Psoas muscle (tissue), 8 donors: ENCODE data around the gene REEP1. TPM values are rescaled to one million over a fixed set of nuclear protein-coding genes. Genes with fewer than 3 reads are reported as not detected.
"Not testable (repeated sequence)": the region's sequence is repeated elsewhere in the genome, so short reads cannot be mapped to it uniquely, and the experiment has no call there.

Experiments used
- ATAC-seq, 4 donors: fragments of 200-7000 bp; cut with Tn5 transposase; one replicate each; pipeline ENCODE4 v1.9.1; 2020; ENCODE audit warnings: moderate library complexity in 3 of 4, mild to moderate bottlenecking in 2 of 4
- DNase-seq, 2 donors: peaks; one replicate each; pipeline ENCODE4 v3.0.0-alpha.2; 2020
- H3K27ac ChIP-seq: fragments of 200-600 bp; one replicate; pipeline ENCODE4 v1.8.0; 2022
- H3K27me3 ChIP-seq, 3 donors: fragments of 200-600 bp in 1 of 3; one replicate each; pipeline versions ENCODE4 v1.6.1 to v1.8.0; 2013 to 2022; ENCODE audit warnings: low read length in 2 of 3, mild to moderate bottlenecking in 2 of 3, moderate library complexity in 1 of 3; ENCODE audit not compliant: insufficient read depth in 3 of 3
- H3K36me3 ChIP-seq, 2 donors: fragments of 200-600 bp in 1 of 2; one replicate each; pipeline versions ENCODE4 v1.6.1 to v1.8.0; 2013 to 2022; ENCODE audit warnings: low read depth in 1 of 2, mild to moderate bottlenecking in 1 of 2, moderate library complexity in 1 of 2; ENCODE audit not compliant: insufficient read depth in 1 of 2
- H3K4me1 ChIP-seq: fragments of 200-600 bp; one replicate; pipeline ENCODE4 v1.8.0; 2022
- H3K4me3 ChIP-seq: fragments of 200-600 bp; one replicate; pipeline ENCODE4 v1.8.0; 2022; ENCODE audit warnings: mild to moderate bottlenecking
- H3K9me3 ChIP-seq: fragments of 200-600 bp; one replicate; pipeline ENCODE4 v1.8.0; 2022
- CTCF ChIP-seq: fragments of 200-600 bp; IDR thresholded peaks from one replicate; pipeline ENCODE4 v1.8.0; 2022; ENCODE audit warnings: antibody characterized with exemption
- WGBS, 3 donors: extraction: QIAGEN DNeasy Blood & Tissue Kit; methylation state at CpG; one replicate each; pipeline versions ENCODE4 v1.1.6 to v1.1.7; 2013; 5-methylcytosine and 5-hydroxymethylcytosine counted together
- intact Hi-C, 2 donors: fragments of 100-400 bp; cut with DNase I; formaldehyde crosslinking; loops; one replicate each; pipeline versions ENCODE4 v1.11.0 to v1.14.2; 2022
- polyA plus RNA-seq, 3 donors: library from polyadenylated mRNA; stranded (reverse); fragments of 200-250 nt; gene quantifications; one replicate each; pipeline ENCODE4 v1.2.3, GENCODE V29; 2013
- total RNA-seq, 4 donors: library from RNA; stranded (reverse); fragmentation: NEBNext Ultra II Directional in 2 of 4; extraction: Animal tissue kit (Norgen Biotek cat#: 25700) in 2 of 4; gene quantifications; one replicate each; pipeline versions ENCODE4 v1.2.1 to v1.2.4, GENCODE V29; 2021 to 2023
- donor health status: healthy with polysubstance abuse.
- donor health status: DM: no; HTN: no; CAD: no; lungs with moderate emphysema.
- donor health status: Bipolar disorder and iron deficiency.
- donor health status: healthy.
- donor health status: DM: yes; HTN: yes; CAD: no.
- donor health status: DM: no; HTN: no; CAD: no.
- donor health status: DM: no; HTN: no; CAD: no.
- donor health status: DM: yes; HTN: yes; CAD: no.

Gene REEP1
- total and polyA plus RNA-seq, 7 donors = 1.2 to 16.1 (median 7.9) TPM

DNA sequence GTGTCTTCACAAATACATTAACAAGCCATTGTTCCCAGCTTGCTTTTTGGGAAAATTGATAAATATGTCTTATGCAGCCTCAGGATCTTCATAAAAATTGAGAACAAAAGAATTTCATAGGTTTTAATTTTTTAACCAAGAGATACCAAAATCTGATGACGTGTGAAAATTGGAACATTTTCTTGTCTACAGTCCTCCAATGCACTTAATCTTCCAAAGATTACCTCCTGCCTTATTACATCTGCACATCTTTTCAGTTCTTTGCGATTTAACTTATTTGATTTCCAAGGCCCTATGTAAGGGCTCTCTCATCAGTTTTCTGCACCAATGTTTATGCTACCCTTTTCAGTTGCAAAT, 135.1 kb downstream of the REEP1 start:
- no peak for TF ChIP-seq CTCF
- no peaks in the 10 kb centered on the region for H3K9me3 ChIP-seq
- DNase-seq (no peak), ATAC-seq (no peak)
- H3K4me1 ChIP-seq = peaks cover 25% of the 10 kb centered on the region
- intact Hi-C loops = no loop called here
- H3K4me3 ChIP-seq = peak overlapping the region; percentile 1
- H3K36me3 ChIP-seq = peaks cover 0 to 19% of the 10 kb centered on the region in 2 donors
- H3K27ac ChIP-seq = peak overlapping the region; percentile 74
- H3K27me3 ChIP-seq = no peaks in the 10 kb centered on the region
- WGBS, 3 donors = 68 to 80% (median 78%) methylated on average over 2 of the region's 2 CpGs

DNA sequence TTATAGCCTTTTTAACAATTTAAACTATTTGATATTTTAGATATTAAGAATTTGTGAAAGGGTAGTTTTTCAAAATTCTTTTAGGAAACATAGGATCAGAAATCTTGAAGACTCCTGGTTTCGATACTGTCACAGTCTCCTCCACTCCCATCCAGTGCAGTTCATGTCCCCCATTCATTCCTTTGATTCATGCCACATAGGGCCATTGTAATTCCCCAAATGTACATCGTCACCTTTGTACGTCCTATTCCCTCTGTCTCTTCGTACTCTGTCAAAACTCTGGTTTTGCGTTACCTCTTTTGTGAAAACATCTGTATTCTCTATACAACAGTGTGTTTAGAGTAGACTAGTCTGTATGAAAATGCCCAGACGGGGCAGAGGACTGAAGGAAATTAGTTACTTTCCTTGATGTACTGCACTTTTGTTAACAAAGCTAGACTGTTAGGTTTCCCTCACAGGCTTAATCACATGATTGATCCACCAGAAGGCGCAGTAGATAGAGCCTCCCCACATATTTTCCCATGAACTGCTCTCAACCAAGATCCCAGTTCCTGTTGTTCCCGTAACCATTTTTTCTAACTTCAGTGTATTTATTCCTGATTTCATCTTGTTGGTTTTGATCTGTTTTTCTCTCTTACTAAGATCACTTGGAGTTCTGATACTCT, 135.6 kb downstream of the REEP1 start:
- Histone ChIP-seq H3K4me1 (peaks cover 29% of the 10 kb centered on the region), H3K4me3 (no peak overlapping the region), H3K9me3 (no peaks in the 10 kb centered on the region), H3K27me3 (no peaks in the 10 kb centered on the region), H3K27ac (peak overlapping the region; percentile 74), H3K36me3 (peaks cover 0 to 14% of the 10 kb centered on the region in 2 donors)
- intact Hi-C loops = no loop called here
- ATAC-seq (no peak), DNase-seq (no peak)
- WGBS, 3 donors = 54 to 67% (median 58%) methylated on average over 8 of the region's 8 CpGs
- TF ChIP-seq CTCF = no peak

GRCh38 chr2:86200564-86200963, 136.9 kb downstream of the REEP1 start:
- intact Hi-C loops, ATAC-seq, H3K9me3 ChIP-seq, H3K27me3 ChIP-seq, H3K36me3 ChIP-seq, DNase-seq: not testable (repeated sequence)
- peaks cover 38% of the 10 kb centered on the region for H3K4me1 ChIP-seq
- peak overlapping the region; percentile 90 for H3K27ac ChIP-seq
- WGBS, 3 donors = 59 to 76% (median 66%) methylated on average over 11 of the region's 11 CpGs
- peak overlapping the region; percentile 93 for H3K4me3 ChIP-seq

- Histone ChIP-seq H3K27ac (peak overlapping the region; percentile 90), H3K27me3 (no peaks in the 10 kb centered on the region), H3K9me3 (no peaks in the 10 kb centered on the region), H3K4me1 (peaks cover 38% of the 10 kb centered on the region), H3K36me3 (no peaks in the 10 kb centered on the region), H3K4me3 (peak overlapping the region; percentile 93)
- intact Hi-C loops = no loop called here
- 0 to 1% (median 0%) methylated on average over 8 of the region's 8 CpGs for WGBS, 3 donors
- no peak for TF ChIP-seq CTCF
- no peak for DNase-seq
- no peak for ATAC-seq
Measured at GRCh38 chr2:86199834-86200177, 137.6 kb downstream of the REEP1 start.

DNA sequence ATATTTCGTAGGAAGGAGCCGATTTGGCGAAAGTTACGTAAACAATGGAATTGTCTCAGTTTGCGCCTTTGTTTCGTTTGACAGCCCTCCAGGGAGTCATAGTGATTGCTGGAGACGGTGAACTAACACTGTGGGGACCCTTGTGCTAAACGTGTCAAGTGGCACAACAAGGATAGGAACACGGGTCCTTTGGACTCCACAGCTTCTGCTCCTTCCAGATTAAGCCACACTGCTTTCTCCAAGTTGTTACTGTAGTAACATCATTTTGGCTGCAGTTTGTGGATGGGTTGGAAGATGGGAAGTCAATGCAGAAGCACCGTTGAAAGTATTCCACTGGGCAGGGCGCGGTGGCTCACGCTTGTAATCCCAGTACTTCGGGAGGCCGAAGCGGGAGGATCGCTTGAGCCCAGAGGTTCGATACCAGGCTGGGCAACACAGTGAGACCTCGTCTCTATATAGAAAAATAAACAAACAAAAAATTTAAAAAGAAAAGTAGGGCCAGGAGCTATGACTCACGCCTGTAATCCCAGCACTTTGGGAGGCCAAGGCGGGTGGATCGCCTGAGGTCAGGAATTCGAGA, 141.5 kb downstream of the REEP1 start:
- Histone ChIP-seq H3K36me3 (peaks cover 0 to under 1% of the 10 kb centered on the region in 2 donors), H3K27ac (peak overlapping the region; percentile 100), H3K9me3 (no peaks in the 10 kb centered on the region), H3K4me1 (peaks cover 51% of the 10 kb centered on the region), H3K4me3 (peak overlapping the region; percentile 94), H3K27me3 (no peaks in the 10 kb centered on the region)
- intact Hi-C loops = no loop called here
- TF ChIP-seq CTCF = no peak
- no peak for ATAC-seq
- DNase-seq = peak in 1 of 2 donors; percentile 59
- 35 to 36% (median 36%) methylated on average over 23 of the region's 23 CpGs for WGBS, 3 donors
